Hepatocyte (in vitro differentiated cells): Measurements from ENCODE around the gene BAZ2B.

ENCODE experiments used
- EZH2 ChIP-seq: fragments of 200-600 bp; sonication (generic); IDR thresholded peaks from 2 replicates; pipeline ENCODE4 v1.6.1; 2016; ENCODE audit warnings: antibody characterized with exemption, mild to moderate bottlenecking, borderline replicate concordance
- TF ChIP-seq, protein P1 (sequence below): fragments of 200-600 bp; sonication (generic); IDR thresholded peaks from 2 replicates; pipeline ENCODE4 v1.5.1; 2016; ENCODE audit warnings: antibody characterized with exemption, mild to moderate bottlenecking; ENCODE audit not compliant: poor library complexity

DNA sequence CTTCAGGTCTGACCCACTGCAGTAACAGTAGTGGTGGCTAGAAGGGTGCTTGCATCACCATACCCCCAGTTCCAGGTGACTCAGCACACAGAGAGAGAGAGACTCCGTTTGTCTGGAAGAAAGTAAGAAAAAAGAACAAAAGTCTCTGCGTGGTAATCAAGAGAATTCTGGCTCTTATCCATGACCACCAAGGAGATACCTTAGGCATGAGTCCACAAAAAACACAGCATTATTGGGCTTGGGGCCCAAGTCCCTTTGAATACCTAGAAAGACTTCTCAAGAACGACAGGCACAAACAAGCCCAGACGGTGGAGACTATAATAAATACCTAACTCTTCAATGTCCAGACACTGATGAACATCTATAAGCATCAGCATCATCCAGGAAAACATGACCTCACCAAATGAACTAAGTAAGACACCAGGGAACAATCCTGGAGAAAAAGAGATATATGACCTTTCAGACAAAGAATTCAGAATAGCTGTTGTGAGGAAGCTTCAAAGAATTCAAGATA, 21.7 kb upstream of the BAZ2B start:
- TF ChIP-seq EZH2, result no peak
- TF ChIP-seq, protein P1, sequence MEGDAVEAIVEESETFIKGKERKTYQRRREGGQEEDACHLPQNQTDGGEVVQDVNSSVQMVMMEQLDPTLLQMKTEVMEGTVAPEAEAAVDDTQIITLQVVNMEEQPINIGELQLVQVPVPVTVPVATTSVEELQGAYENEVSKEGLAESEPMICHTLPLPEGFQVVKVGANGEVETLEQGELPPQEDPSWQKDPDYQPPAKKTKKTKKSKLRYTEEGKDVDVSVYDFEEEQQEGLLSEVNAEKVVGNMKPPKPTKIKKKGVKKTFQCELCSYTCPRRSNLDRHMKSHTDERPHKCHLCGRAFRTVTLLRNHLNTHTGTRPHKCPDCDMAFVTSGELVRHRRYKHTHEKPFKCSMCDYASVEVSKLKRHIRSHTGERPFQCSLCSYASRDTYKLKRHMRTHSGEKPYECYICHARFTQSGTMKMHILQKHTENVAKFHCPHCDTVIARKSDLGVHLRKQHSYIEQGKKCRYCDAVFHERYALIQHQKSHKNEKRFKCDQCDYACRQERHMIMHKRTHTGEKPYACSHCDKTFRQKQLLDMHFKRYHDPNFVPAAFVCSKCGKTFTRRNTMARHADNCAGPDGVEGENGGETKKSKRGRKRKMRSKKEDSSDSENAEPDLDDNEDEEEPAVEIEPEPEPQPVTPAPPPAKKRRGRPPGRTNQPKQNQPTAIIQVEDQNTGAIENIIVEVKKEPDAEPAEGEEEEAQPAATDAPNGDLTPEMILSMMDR, result no peak
